Rectal smooth muscle tissue (tissue), 1 donor: ENCODE results near the gene VRK1.

Experiments
- H3K27ac ChIP-seq: one replicate; pipeline ENCODE4 v1.7.0; 2013; ENCODE audit warnings: low read depth, low read length, inconsistent platforms
- H3K27me3 ChIP-seq: one replicate; pipeline ENCODE4 v1.7.0; 2013; ENCODE audit warnings: low read length; ENCODE audit not compliant: control insufficient read depth, insufficient read depth
- H3K36me3 ChIP-seq: one replicate; pipeline ENCODE4 v1.7.0; 2013; ENCODE audit warnings: low read length; ENCODE audit not compliant: control insufficient read depth, insufficient read depth
- H3K4me1 ChIP-seq: one replicate; pipeline ENCODE4 v1.7.0; 2013; ENCODE audit warnings: low read length; ENCODE audit not compliant: control insufficient read depth, insufficient read depth
- H3K4me3 ChIP-seq: one replicate; pipeline ENCODE4 v1.7.0; 2013; ENCODE audit warnings: low read length
- H3K9ac ChIP-seq: one replicate; pipeline ENCODE4 v1.7.0; 2013; ENCODE audit warnings: low read length

VRK1 gene

GRCh38 chr14:96796851-96797581 is at the start of gene VRK1:
TSS of gene VRK1 (plus strand) at chr14:96797382. CDS start at chr14:96833472, 36,090 bp downstream.
- Histone ChIP-seq H3K27ac (no peak within 1 kb of the TSS), H3K4me1 (peaks cover 6% of the 10 kb centered on the region), H3K27me3 (no peaks in the 10 kb centered on the region), H3K9ac (no peak within 1 kb of the TSS), H3K4me3 (peak within 1 kb of the TSS; percentile 73), H3K36me3 (no peaks in the 10 kb centered on the region)

DNA sequence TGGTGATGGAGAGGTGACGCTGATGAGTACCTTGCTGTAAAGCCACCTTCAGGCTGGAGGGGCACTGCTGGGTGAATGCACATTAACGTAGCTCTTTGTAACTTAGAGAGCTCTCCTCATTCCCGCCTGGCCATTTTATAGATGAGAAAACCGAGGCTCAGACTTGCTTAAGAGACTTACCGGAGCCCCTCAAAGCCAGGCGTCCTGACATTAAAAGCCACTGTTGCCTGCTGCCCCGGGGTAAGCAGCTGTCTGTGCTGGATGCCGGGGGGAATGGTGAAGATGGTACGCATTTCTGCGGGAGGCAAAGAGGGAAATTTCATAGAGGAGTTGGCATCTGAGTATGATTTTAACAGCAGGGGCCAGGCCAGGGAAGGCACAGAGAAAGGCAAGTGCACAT is 49.6 kb upstream of the VRK1 start:
- no peak overlapping the region for H3K9ac ChIP-seq
- no peak overlapping the region for H3K4me3 ChIP-seq
- H3K4me1 ChIP-seq: no peaks in the 10 kb centered on the region
- no peak overlapping the region for H3K27ac ChIP-seq
- peaks cover 1% of the 10 kb centered on the region for H3K27me3 ChIP-seq
- H3K36me3 ChIP-seq: no peaks in the 10 kb centered on the region

GRCh38 chr14:96748362-96748761 is 48.8 kb upstream of the VRK1 start:
- no peak overlapping the region for H3K9ac ChIP-seq

GRCh38 chr14:96751505-96751904 is 45.7 kb upstream of the VRK1 start:
- H3K27me3 ChIP-seq: no peaks in the 10 kb centered on the region
- no peaks in the 10 kb centered on the region for H3K36me3 ChIP-seq
- H3K27ac ChIP-seq: no peak overlapping the region
- H3K4me1 ChIP-seq: no peaks in the 10 kb centered on the region
- no peak overlapping the region for H3K4me3 ChIP-seq
- no peak overlapping the region for H3K9ac ChIP-seq

More at GRCh38 chr14:96748362-96748761, 48.8 kb upstream of the VRK1 start:
- Histone ChIP-seq H3K4me1 (no peaks in the 10 kb centered on the region), H3K27ac (no peak overlapping the region), H3K27me3 (no peaks in the 10 kb centered on the region), H3K36me3 (no peaks in the 10 kb centered on the region), H3K4me3 (no peak overlapping the region)

DNA sequence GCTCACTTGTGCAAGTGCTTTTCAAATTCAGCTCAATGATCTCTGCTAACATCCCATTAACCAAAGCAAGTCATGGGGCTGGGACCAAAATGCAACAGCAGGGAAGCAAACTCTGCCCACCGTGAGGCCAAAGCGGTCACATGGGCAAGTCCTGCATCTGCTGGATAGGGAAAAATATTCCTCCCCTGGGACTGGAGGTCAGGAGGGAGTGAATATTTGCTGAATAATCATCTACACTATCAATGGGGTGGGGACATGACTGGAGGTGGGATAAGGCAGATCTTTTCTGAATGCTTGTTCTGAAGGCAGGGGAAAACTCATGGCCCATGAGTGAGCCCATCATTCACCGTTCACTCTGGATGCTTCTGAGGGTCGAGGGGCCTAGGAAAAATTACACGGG is 45.1 kb upstream of the VRK1 start:
- H3K4me1 ChIP-seq: no peaks in the 10 kb centered on the region
- H3K4me3 ChIP-seq: no peak overlapping the region
- H3K27me3 ChIP-seq: no peaks in the 10 kb centered on the region
- no peak overlapping the region for H3K27ac ChIP-seq
- no peaks in the 10 kb centered on the region for H3K36me3 ChIP-seq
- H3K9ac ChIP-seq: no peak overlapping the region

DNA sequence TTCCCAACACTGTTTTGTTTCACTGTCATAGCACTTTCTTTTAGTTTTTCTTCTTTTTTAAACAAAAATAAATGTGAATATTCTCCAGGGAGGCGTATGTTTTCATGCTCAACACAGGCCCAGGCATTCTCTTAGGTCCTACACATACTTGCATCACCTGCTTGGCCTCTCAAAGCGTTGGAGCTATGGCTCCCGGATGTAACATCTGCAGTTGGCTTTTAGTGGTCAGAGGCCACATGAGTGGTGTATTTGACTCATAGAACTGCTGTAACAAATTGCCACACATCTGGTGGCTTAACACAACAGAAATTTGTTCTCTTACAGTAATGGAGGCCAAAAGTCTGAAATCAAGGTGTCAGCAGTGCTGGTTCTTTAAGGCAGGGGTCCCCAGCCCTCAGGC is 44.6 kb upstream of the VRK1 start:
- Histone ChIP-seq H3K4me1 (no peaks in the 10 kb centered on the region), H3K36me3 (no peaks in the 10 kb centered on the region), H3K9ac (no peak overlapping the region), H3K27ac (no peak overlapping the region), H3K4me3 (no peak overlapping the region), H3K27me3 (no peaks in the 10 kb centered on the region)

DNA sequence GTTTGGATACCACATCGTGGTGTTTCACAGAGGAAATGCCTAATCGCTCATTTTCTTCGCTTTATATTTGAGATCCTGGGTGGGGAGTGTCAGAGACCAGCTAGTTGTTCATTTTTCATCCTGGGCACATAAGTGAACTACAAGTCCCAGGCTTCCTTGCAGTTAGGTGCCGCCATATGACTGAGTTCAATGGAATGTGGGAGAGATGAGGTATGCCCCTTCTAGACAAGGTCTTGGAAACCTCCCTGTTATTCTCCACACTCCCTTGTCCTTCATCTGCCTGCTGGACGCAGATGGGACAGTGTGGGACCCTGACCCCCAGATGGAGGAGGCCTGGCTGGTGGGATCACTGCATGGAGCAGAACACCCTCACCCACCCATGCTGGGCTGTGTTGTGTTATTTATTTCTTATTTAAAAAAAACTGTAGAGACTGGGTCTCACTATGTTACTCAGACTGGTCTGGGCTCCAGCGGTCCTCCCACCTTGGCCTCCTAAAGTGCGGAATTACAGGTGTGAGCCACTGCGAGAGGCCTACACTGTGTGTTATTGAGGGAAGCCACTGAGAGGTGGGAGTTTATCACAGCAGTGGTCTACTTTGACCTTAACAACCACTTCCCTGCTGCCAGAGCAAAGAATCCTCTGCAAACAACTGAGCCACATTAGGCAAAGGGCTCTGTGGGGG is 42.9 kb upstream of the VRK1 start:
- Histone ChIP-seq H3K9ac (no peak overlapping the region), H3K4me1 (no peaks in the 10 kb centered on the region), H3K36me3 (no peaks in the 10 kb centered on the region), H3K27me3 (no peaks in the 10 kb centered on the region), H3K4me3 (no peak overlapping the region), H3K27ac (no peak overlapping the region)

DNA sequence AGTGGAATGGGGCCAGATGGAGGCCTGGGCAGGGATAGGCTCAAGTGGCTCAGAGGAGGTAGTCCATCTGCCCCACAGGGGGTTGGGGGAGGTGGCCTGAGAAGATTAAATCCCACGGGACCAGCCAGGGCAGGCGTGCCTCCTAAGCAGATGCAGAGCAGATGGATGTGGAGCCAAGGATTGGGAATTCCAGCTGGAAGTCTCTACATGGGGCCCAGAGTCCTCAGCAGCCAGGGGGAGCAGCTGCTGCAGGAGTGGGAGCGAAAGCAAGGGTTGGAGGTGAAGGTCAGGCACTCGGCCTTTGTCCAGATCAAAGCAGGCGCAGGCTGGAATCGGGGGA is 42.4 kb upstream of the VRK1 start:
- no peak overlapping the region for H3K9ac ChIP-seq
- no peak overlapping the region for H3K27ac ChIP-seq

DNA sequence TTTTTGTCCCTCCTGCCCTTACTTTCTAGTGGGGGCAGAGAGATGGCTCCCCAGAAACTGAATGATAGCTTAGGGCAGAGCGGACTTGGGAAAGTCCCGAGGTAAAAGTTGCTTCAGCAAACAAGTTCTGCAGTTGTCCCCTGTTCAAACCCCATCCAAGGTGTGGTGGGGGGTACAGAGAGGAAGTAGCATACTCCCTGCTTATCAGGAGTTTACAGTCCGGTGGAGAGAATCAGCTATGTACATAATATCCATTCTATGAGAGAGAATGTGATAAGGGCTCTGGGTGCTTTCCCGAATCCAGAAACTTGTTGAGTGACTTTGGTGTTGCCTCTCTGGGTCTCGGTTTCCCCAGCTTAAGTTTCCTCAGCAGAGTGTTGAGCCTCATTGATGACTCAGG is 40.4 kb upstream of the VRK1 start:
- Histone ChIP-seq H3K4me3 (no peak overlapping the region), H3K9ac (no peak overlapping the region), H3K36me3 (no peaks in the 10 kb centered on the region), H3K27me3 (no peaks in the 10 kb centered on the region), H3K27ac (no peak overlapping the region), H3K4me1 (no peaks in the 10 kb centered on the region)

More for the DNA sequence above, 42.4 kb upstream of the VRK1 start:
- Histone ChIP-seq H3K36me3 (no peaks in the 10 kb centered on the region), H3K4me3 (no peak overlapping the region), H3K27me3 (no peaks in the 10 kb centered on the region), H3K4me1 (no peaks in the 10 kb centered on the region)

- H3K27me3 ChIP-seq: no peaks in the 10 kb centered on the region
- H3K4me3 ChIP-seq: no peak overlapping the region
- H3K36me3 ChIP-seq: no peaks in the 10 kb centered on the region
- H3K4me1 ChIP-seq: no peaks in the 10 kb centered on the region
- H3K27ac ChIP-seq: no peak overlapping the region
- H3K9ac ChIP-seq: no peak overlapping the region
These were observed 39.7 kb upstream of the VRK1 start for GRCh38 chr14:96757456-96757855.

DNA sequence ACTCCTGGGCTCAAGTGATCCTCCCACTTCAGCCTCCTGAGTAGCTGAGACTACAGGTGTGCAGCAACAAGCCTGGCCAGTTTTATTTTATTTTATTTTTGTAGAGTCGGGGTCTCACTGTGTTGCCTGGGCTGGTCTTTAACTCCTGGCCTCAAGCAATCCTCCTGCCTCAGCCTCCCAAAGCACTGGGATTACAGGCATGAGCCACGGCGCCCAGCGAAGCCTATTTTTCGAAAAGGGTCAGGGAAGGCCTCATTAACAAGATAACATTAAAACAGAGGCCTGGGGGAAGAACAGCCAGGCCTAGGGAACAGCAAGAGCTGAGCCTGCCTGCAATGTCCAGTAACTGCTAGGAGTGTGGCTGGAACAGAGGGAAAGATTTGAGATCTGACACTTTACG is 36.1 kb upstream of the VRK1 start:
- no peak overlapping the region for H3K4me3 ChIP-seq
- H3K4me1 ChIP-seq: no peaks in the 10 kb centered on the region
- no peak overlapping the region for H3K27ac ChIP-seq
- H3K27me3 ChIP-seq: no peaks in the 10 kb centered on the region
- no peak overlapping the region for H3K9ac ChIP-seq
- no peaks in the 10 kb centered on the region for H3K36me3 ChIP-seq

DNA sequence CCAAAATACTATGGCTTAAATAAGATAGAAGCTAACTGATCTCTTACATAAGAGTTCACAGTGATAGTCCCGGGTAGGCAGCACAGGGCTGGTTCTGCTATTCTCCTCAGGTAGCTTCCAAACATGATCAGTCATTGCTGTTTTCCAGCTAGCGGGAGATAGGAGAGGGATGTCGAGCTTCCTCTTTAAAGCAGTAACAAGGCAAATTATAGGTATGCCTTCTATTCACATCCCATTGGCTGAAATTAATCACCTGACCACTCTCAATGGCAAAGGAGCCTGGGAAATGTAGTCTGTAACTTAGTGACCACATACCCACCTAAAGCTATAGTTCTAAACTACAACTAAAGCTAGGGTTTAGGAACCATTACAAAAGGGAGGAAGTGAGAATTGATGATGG is 34.5 kb upstream of the VRK1 start:
- Histone ChIP-seq H3K4me1 (no peaks in the 10 kb centered on the region), H3K9ac (no peak overlapping the region), H3K36me3 (no peaks in the 10 kb centered on the region), H3K27ac (no peak overlapping the region), H3K27me3 (no peaks in the 10 kb centered on the region), H3K4me3 (no peak overlapping the region)

- no peak overlapping the region for H3K4me3 ChIP-seq
- H3K4me1 ChIP-seq: no peaks in the 10 kb centered on the region
- no peak overlapping the region for H3K9ac ChIP-seq
- no peaks in the 10 kb centered on the region for H3K36me3 ChIP-seq
- no peak overlapping the region for H3K27ac ChIP-seq
- no peaks in the 10 kb centered on the region for H3K27me3 ChIP-seq
These were observed 33.2 kb upstream of the VRK1 start for GRCh38 chr14:96764012-96764411.
